GM12878 (cell line): ENCODE measurements around the gene OPRM1. TPM values are rescaled to one million over a fixed set of nuclear protein-coding genes. Genes with fewer than 3 reads are reported as not detected.

Source experiments
- ATAC-seq: fragments of 200-7000 bp; cut with Tn5 transposase; 3 replicates; pipeline ENCODE4 v1.9.1; 2020; ENCODE audit warnings: mild to moderate bottlenecking, moderate library complexity
- BruUV-seq: library from RNA; stranded (reverse); fragments of 400-500 nt; replicated peaks from 2 replicates; lab custom pipeline; 2021; lab: Mats Ljungman, UMichigan
- CTCF ChIA-PET: fragments of 300-600 bp; sonication (Branson Sonifier 250); formaldehyde crosslinking; extraction: SDS; loops from one replicate; lab custom pipeline; 2021; ENCODE audit warnings: inconsistent platforms; lab: Yijun Ruan, JAX
- POLR2A ChIA-PET: fragments of 350-600 bp; formaldehyde crosslinking; extraction: SDS; loops from one replicate; lab custom pipeline; 2021; ENCODE audit warnings: inconsistent platforms; lab: Charles Lee
- RAD21 ChIA-PET: fragments of 300-600 bp; sonication (Branson Sonifier 250); formaldehyde crosslinking; loops from one replicate; lab custom pipeline; 2023; ENCODE audit warnings: antibody characterized with exemption; ENCODE audit not compliant: unreplicated experiment; lab: Charles Lee
- SMC1A ChIA-PET: fragments of 300-600 bp; sonication (Branson Sonifier 250); formaldehyde crosslinking; loops from one replicate; lab custom pipeline; 2023; ENCODE audit not compliant: unreplicated experiment, uncharacterized antibody; lab: Charles Lee
- DNase-seq: peaks from one replicate; pipeline ENCODE4 v3.0.0-alpha.2; 2011; ENCODE audit warnings: low read depth, low spot score
- FAIRE-seq: peaks from 3 replicates; lab custom pipeline; 2011; peaks lifted over from hg19 to GRCh38; lab: Jason Lieb, UNC
- H2AFZ ChIP-seq: 2 replicates; pipeline ENCODE4 v1.6.0; 2011; ENCODE audit warnings: low read depth, low read length, control low read depth; ENCODE audit not compliant: control insufficient read depth
- H3K27ac ChIP-seq: 2 replicates; pipeline ENCODE4 v1.5.1; 2011; ENCODE audit warnings: control low read depth; ENCODE audit not compliant: control insufficient read depth, insufficient read depth
- H3K27me3 ChIP-seq, 2 experiments: replicated peaks in 1 of 2; 2 replicates each; pipeline versions ENCODE4 v1.6.0 to v1.6.1; 2011; ENCODE audit warnings: low read length in 1 of 2; ENCODE audit not compliant: control insufficient read depth in 2 of 2, insufficient read depth in 2 of 2
- H3K36me3 ChIP-seq, 2 experiments: 2 replicates each; pipeline ENCODE4 v1.5.1; 2011; ENCODE audit warnings: low read length in 1 of 2; ENCODE audit not compliant: control insufficient read depth in 2 of 2, insufficient read depth in 2 of 2
- H3K4me1 ChIP-seq: 2 replicates; pipeline ENCODE4 v1.6.1; 2011; ENCODE audit warnings: mild to moderate bottlenecking, low read length, moderate library complexity, mixed read lengths; ENCODE audit not compliant: control insufficient read depth, insufficient read depth
- H3K4me2 ChIP-seq: 2 replicates; pipeline ENCODE4 v1.6.0; 2011; ENCODE audit warnings: control low read depth; ENCODE audit not compliant: control insufficient read depth, insufficient read depth
- H3K4me3 ChIP-seq: fragments of 200-600 bp; sonication (generic); 2 replicates; pipeline ENCODE4 v1.5.1; 2016
- H3K79me2 ChIP-seq: 2 replicates; pipeline ENCODE4 v1.6.0; 2011; ENCODE audit warnings: low read length; ENCODE audit not compliant: control insufficient read depth, insufficient read depth
- H3K9ac ChIP-seq: 2 replicates; pipeline ENCODE4 v1.8.0; 2011; ENCODE audit warnings: low read length, control low read depth, mixed read lengths; ENCODE audit not compliant: control insufficient read depth, insufficient read depth
- H3K9me3 ChIP-seq: replicated peaks from 3 replicates; pipeline ENCODE4 v1.5.1; 2011; ENCODE audit warnings: mild to moderate bottlenecking, low read length; ENCODE audit not compliant: control insufficient read depth, insufficient read depth
- H4K20me1 ChIP-seq: 2 replicates; pipeline ENCODE4 v1.6.0; 2011; ENCODE audit not compliant: control insufficient read depth, insufficient read depth
- ATF7 ChIP-seq: fragments of 450-650 bp; IDR thresholded peaks from 2 replicates; pipeline ENCODE4 v1.6.1; 2016; ENCODE audit warnings: low read depth, mild to moderate bottlenecking
- BHLHE40 ChIP-seq, 2 experiments: fragments of 450-650 bp in 1 of 2; IDR thresholded peaks; 2 replicates each; pipeline ENCODE4 v1.6.1; 2011 to 2017; ENCODE audit warnings: low read depth in 2 of 2, borderline replicate concordance in 1 of 2, improper control_type of control experiment in 1 of 2, low read length in 1 of 2, mild to moderate bottlenecking in 1 of 2
- BMI1 ChIP-seq: fragments of 450-650 bp; IDR thresholded peaks from 2 replicates; pipeline ENCODE4 v1.6.1; 2016; ENCODE audit warnings: mild to moderate bottlenecking, moderate library complexity, borderline replicate concordance
- EP300 ChIP-seq, 2 experiments: fragments of 150-350 bp in 1 of 2; IDR thresholded peaks; 2 replicates each; pipeline ENCODE4 v1.6.1; 2011 to 2012; ENCODE audit warnings: low read depth in 2 of 2, low read length in 2 of 2, borderline replicate concordance in 1 of 2, improper control_type of control experiment in 1 of 2, inconsistent platforms in 1 of 2; ENCODE audit not compliant: control insufficient read depth in 1 of 2
- KAT2A ChIP-seq: conservative IDR thresholded peaks from 2 replicates; pipeline ENCODE4 v1.6.1; 2011; ENCODE audit warnings: low read depth, low read length; ENCODE audit not compliant: control insufficient read depth
- MYB ChIP-seq: fragments of 150-350 bp; IDR thresholded peaks from 2 replicates; pipeline ENCODE4 v1.6.1; 2014; ENCODE audit warnings: mild to moderate bottlenecking, low read depth, low read length, borderline replicate concordance
- SUZ12 ChIP-seq: fragments of 200-600 bp; sonication (generic); IDR thresholded peaks from one replicate; pipeline ENCODE4 v1.6.1; 2018; ENCODE audit warnings: antibody characterized with exemption, mild to moderate bottlenecking; ENCODE audit not compliant: unreplicated experiment
- WGBS: methylation state at CpG from one replicate; pipeline ENCODE4 v1.1.6; 2016; ENCODE audit warnings: low lambda C conversion rate; ENCODE audit not compliant: insufficient replicate concordance, insufficient coverage; ENCODE audit errors: missing lambda C conversion rate; 5-methylcytosine and 5-hydroxymethylcytosine counted together
- in situ Hi-C: fragments of 300-500 bp; cut with MboI; formaldehyde crosslinking; loops from 9 replicates; pipeline ENCODE4 v1.14.3; 2018; ENCODE audit warnings: mixed read lengths
- intact Hi-C: fragments of 100-400 bp; cut with micrococcal nuclease; formaldehyde crosslinking; loops from one replicate; pipeline ENCODE4 v1.14.2; 2022; ENCODE audit not compliant: unreplicated experiment
- polyA plus RNA-seq, 11 experiments: library from polyadenylated mRNA; depleted of rRNA in 4 of 11; unstranded in 6 of 11; stranded (reverse) in 5 of 11; fragments of >200 nt; fragmentation: Nextera tagmentation in 4 of 11; fragmentation: Illumina TruSeq in 1 of 11; extraction: Ambion mirVana in 4 of 11; extraction: Trizol in 1 of 11; gene quantifications; 1 replicate in 1 of 11; 2 replicates in 10 of 11; pipeline versions ENCODE4 v1.2.1 to v1.2.3, GENCODE V29; 2011 to 2016; ENCODE audit warnings: inconsistent platforms in 2 of 11, missing spikeins in 2 of 11, low read depth in 1 of 11
- total RNA-seq, 4 experiments: library from RNA; depleted of rRNA in 3 of 4; stranded (reverse); fragments of >200 nt in 3 of 4; fragmentation: Illumina TruSeq in 1 of 4; extraction: Trizol in 1 of 4; gene quantifications; 2 replicates each; pipeline versions ENCODE4 v1.2.1 to v1.2.3, GENCODE V29; 2013 to 2021
- TF ChIP-seq, protein P1 (sequence below): IDR thresholded peaks from 2 replicates; pipeline ENCODE4 v1.6.1; 2011; ENCODE audit warnings: low read depth, mild to moderate bottlenecking, low read length, moderate library complexity, borderline replicate concordance; ENCODE audit errors: extremely low read depth
- TF ChIP-seq, protein P2 (sequence below): fragments of 450-650 bp; IDR thresholded peaks from 2 replicates; pipeline ENCODE4 v1.6.1; 2017; ENCODE audit warnings: antibody characterized with exemption, mild to moderate bottlenecking, moderate library complexity

OPRM1 gene
- total and polyA plus RNA-seq, 10 of the 15 experiments (the other 5 are each of a cell fraction or from before 2014, with no cell fraction given) = not detected

DNA sequence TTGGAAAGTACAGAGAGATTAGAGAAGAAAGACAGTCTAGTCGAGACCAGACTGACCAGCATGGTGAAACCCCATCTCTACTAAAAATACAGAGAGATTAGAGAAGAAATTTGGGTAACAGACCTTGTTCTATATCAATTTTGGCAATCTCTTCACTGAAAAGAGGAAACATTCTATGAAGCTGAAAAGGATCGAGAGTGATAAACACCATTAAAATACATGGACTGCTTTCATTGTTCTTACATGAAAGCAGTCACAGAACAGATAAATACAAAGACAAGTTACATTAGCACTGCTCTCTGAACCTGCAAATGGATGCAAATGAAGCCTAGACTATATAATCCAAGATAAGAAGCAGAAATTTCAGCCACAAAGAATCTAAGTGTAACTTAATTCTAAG is 8.4 kb upstream of the OPRM1 start (continued):
- TF ChIP-seq, protein P1, sequence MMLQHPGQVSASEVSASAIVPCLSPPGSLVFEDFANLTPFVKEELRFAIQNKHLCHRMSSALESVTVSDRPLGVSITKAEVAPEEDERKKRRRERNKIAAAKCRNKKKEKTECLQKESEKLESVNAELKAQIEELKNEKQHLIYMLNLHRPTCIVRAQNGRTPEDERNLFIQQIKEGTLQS = no peak
- TF ChIP-seq, all 136 proteins: peak for 0

DNA sequence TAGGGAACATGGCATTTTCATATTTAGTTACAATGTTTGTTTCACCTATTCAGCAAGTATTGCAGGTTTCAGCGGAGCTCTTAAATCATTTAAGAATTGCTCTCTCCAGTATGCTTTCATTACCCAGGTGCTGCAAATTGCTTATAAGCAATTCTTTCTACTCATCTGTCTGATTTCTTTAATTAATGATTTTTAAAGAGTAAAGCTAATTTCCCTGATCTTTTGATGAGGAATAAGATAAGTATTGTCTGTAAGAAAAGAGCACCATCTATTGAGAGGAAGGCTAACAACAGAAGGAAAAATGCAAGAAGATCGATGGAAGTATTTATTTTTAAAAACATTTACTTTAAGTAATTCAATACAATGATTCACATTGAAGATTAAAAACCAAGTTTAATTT is 2.0 kb downstream of the OPRM1 start:
- BruUV-seq = no TSS peak
- TF ChIP-seq BMI1 (no peak), EP300 (IDR thresholded peaks at IDR 0.05; ENCODE audit: borderline replicate concordance in 1 of 2, control insufficient read depth in 1 of 2, low read depth in 2 of 2, low read length in 2 of 2) (no peak), BHLHE40 (IDR thresholded peaks at IDR 0.05; ENCODE audit: borderline replicate concordance in 1 of 2, low read depth in 2 of 2, low read length in 1 of 2) (no peak), MYB (no peak), SUZ12 (no peak), KAT2A (no peak), ATF7 (no peak)
- TF ChIP-seq, protein P1 = no peak
- TF ChIP-seq, protein P2, sequence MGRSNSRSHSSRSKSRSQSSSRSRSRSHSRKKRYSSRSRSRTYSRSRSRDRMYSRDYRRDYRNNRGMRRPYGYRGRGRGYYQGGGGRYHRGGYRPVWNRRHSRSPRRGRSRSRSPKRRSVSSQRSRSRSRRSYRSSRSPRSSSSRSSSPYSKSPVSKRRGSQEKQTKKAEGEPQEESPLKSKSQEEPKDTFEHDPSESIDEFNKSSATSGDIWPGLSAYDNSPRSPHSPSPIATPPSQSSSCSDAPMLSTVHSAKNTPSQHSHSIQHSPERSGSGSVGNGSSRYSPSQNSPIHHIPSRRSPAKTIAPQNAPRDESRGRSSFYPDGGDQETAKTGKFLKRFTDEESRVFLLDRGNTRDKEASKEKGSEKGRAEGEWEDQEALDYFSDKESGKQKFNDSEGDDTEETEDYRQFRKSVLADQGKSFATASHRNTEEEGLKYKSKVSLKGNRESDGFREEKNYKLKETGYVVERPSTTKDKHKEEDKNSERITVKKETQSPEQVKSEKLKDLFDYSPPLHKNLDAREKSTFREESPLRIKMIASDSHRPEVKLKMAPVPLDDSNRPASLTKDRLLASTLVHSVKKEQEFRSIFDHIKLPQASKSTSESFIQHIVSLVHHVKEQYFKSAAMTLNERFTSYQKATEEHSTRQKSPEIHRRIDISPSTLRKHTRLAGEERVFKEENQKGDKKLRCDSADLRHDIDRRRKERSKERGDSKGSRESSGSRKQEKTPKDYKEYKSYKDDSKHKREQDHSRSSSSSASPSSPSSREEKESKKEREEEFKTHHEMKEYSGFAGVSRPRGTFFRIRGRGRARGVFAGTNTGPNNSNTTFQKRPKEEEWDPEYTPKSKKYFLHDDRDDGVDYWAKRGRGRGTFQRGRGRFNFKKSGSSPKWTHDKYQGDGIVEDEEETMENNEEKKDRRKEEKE = no peak
- POLR2A ChIA-PET = no interaction called here

More for the DNA sequence above, 2.0 kb downstream of the OPRM1 start:
- no peak for ATAC-seq
- H3K9ac ChIP-seq = no peak overlapping the region
- H3K4me3 ChIP-seq = no peak overlapping the region
- H3K27me3 ChIP-seq = no peaks in the 10 kb centered on the region
- H4K20me1 ChIP-seq = no peaks in the 10 kb centered on the region
- H3K4me2 ChIP-seq = no peak overlapping the region
- FAIRE-seq = no peak
- no peaks in the 10 kb centered on the region for H3K9me3 ChIP-seq
- intact Hi-C loops = no loop called here
- no peaks in the 10 kb centered on the region for H3K79me2 ChIP-seq
- no peaks in the 10 kb centered on the region for H3K36me3 ChIP-seq
- WGBS = 9% methylated on average over 2 of the region's 2 CpGs
- H2AFZ ChIP-seq = no peak overlapping the region
- ChIA-PET SMC1A (no interaction called here), CTCF (interaction anchor here (1.1 kb wide), 2 partner anchors 9 to 10 kb away, joined by 3 read pairs; no protein-coding TSS in a partner anchor), RAD21 (no interaction called here)
- H3K27ac ChIP-seq = no peak overlapping the region
- no peak for DNase-seq
- in situ Hi-C loops = no loop called here
- no peaks in the 10 kb centered on the region for H3K4me1 ChIP-seq
